SK-N-SH (cell line): ENCODE data around the gene TSSC4. TPM values are rescaled to one million over a fixed set of nuclear protein-coding genes. Genes with fewer than 3 reads are reported as not detected.

Experiments
- CTCF ChIA-PET: fragments of 300-600, 350-600 bp; formaldehyde crosslinking; extraction: SDS; loops from one replicate; lab custom pipeline; 2021; lab: Yijun Ruan, JAX
- POLR2A ChIA-PET: fragments of 350-600 bp; sonication (Branson Sonifier 250); formaldehyde crosslinking; extraction: SDS; loops from one replicate; lab custom pipeline; 2020; ENCODE audit warnings: antibody characterized with exemption, inconsistent platforms; lab: Yijun Ruan, JAX
- DNase-seq: peaks from one replicate; pipeline ENCODE4 v3.0.0; 2012
- H2AFZ ChIP-seq: fragments of 200-600 bp; sonication (generic); 2 replicates; pipeline ENCODE4 v1.8.1; 2016; ENCODE audit warnings: antibody characterized with exemption, mild to moderate bottlenecking, low read depth
- H3F3A ChIP-seq: fragments of 200-600 bp; sonication (generic); replicated peaks from 2 replicates; pipeline ENCODE3; 2016; ENCODE audit warnings: antibody characterized with exemption, mild to moderate bottlenecking; ENCODE audit not compliant: insufficient read depth
- H3K27ac ChIP-seq, 2 experiments: fragments of 200-500 bp in 1 of 2; fragments of 200-600 bp in 1 of 2; sonication (Bioruptor generic) in 1 of 2; sonication (generic), shearing (Covaris generic) in 1 of 2; 2 replicates each; pipeline versions ENCODE4 v1.5.1 to v1.6.1; 2014 to 2016; ENCODE audit warnings: low read depth in 2 of 2, inconsistent platforms in 1 of 2, low read length in 1 of 2, mild to moderate bottlenecking in 1 of 2, mixed read lengths in 1 of 2
- H3K27me3 ChIP-seq: fragments of 200-600 bp; sonication (generic), shearing (Covaris generic); 2 replicates; pipeline ENCODE4 v1.6.1; 2016; ENCODE audit warnings: mixed run types; ENCODE audit not compliant: insufficient read depth
- H3K36me3 ChIP-seq, 2 experiments: fragments of 200-500 bp in 1 of 2; fragments of 200-600 bp in 1 of 2; sonication (Bioruptor generic) in 1 of 2; sonication (generic) in 1 of 2; replicated peaks in 1 of 2; 2 replicates each; pipeline versions ENCODE3 to v1.5.1; 2014 to 2016; ENCODE audit warnings: low read length in 1 of 2, mild to moderate bottlenecking in 1 of 2; ENCODE audit not compliant: insufficient read depth in 2 of 2, control insufficient read depth in 1 of 2
- H3K4me1 ChIP-seq, 2 experiments: fragments of 200-500 bp in 1 of 2; fragments of 200-600 bp in 1 of 2; sonication (Bioruptor generic) in 1 of 2; sonication (generic), shearing (Covaris generic) in 1 of 2; 2 replicates each; pipeline versions ENCODE4 v1.5.1 to v1.6.1; 2014 to 2016; ENCODE audit warnings: low read depth in 1 of 2, low read length in 1 of 2, mixed run types in 1 of 2; ENCODE audit not compliant: insufficient read depth in 2 of 2, control insufficient read depth in 1 of 2
- H3K4me2 ChIP-seq: fragments of 200-600 bp; sonication (generic), shearing (Covaris generic); 2 replicates; pipeline ENCODE4 v1.6.1; 2017; ENCODE audit warnings: mixed run types
- H3K4me3 ChIP-seq, 2 experiments: fragments of 200-500 bp in 1 of 2; fragments of 200-600 bp in 1 of 2; sonication (Bioruptor generic) in 1 of 2; sonication (generic), shearing (Covaris generic) in 1 of 2; 2 replicates each; pipeline versions ENCODE4 v1.5.1 to v1.8.1; 2014 to 2016; ENCODE audit warnings: low read depth in 2 of 2, inconsistent platforms in 1 of 2, low read length in 1 of 2, mild to moderate bottlenecking in 1 of 2, mixed read lengths in 1 of 2, moderate library complexity in 1 of 2
- H3K79me2 ChIP-seq: fragments of 200-600 bp; sonication (generic); 2 replicates; pipeline ENCODE4 v1.8.1; 2017; ENCODE audit warnings: mild to moderate bottlenecking; ENCODE audit not compliant: insufficient read depth
- H3K9ac ChIP-seq: fragments of 200-600 bp; sonication (generic); 2 replicates; pipeline ENCODE4 v1.6.1; 2017; ENCODE audit warnings: mixed run types
- H3K9me2 ChIP-seq: fragments of 200-600 bp; sonication (generic); 2 replicates; pipeline ENCODE4 v1.6.1; 2017; ENCODE audit warnings: mixed run types
- H3K9me3 ChIP-seq: fragments of 200-600 bp; sonication (generic); 2 replicates; pipeline ENCODE4 v1.6.1; 2017; ENCODE audit warnings: mixed run types, mild to moderate bottlenecking, moderate library complexity
- H4K20me1 ChIP-seq: fragments of 200-600 bp; sonication (generic); 2 replicates; pipeline ENCODE4 v1.6.1; 2017; ENCODE audit warnings: mild to moderate bottlenecking, mixed run types; ENCODE audit not compliant: insufficient read depth
- ELF1 ChIP-seq: IDR thresholded peaks from 2 replicates; pipeline ENCODE4 v1.4.0; 2012
- EP300 ChIP-seq, 2 experiments: IDR thresholded peaks; 2 replicates each; pipeline versions ENCODE4 v1.4.0 to v1.6.1; 2012; ENCODE audit warnings: borderline replicate concordance in 1 of 2, low read depth in 1 of 2, low read length in 1 of 2
- EZH2phosphoT487 ChIP-seq: fragments of 200-600 bp; sonication (generic); IDR thresholded peaks from 2 replicates; pipeline ENCODE4 v1.6.1; 2017; ENCODE audit warnings: low read depth, mixed run types, mild to moderate bottlenecking, antibody characterized with exemption, moderate library complexity, borderline replicate concordance
- FOSL2 ChIP-seq: IDR thresholded peaks from 2 replicates; pipeline ENCODE4 v1.4.0; 2012; ENCODE audit warnings: low read depth, mild to moderate bottlenecking, moderate library complexity, borderline replicate concordance
- FOXJ3 ChIP-seq: sonication (generic); formaldehyde crosslinking; IDR thresholded peaks from 2 replicates; pipeline ENCODE4 v1.5.1; 2020; ENCODE audit warnings: mild to moderate bottlenecking, missing genetic modification reagents
- GABPA ChIP-seq: IDR thresholded peaks from 2 replicates; pipeline ENCODE4 v1.4.0; 2012; ENCODE audit warnings: low read depth, mild to moderate bottlenecking
- GATA2 ChIP-seq: sonication (generic); formaldehyde crosslinking; IDR thresholded peaks from 2 replicates; pipeline ENCODE4 v1.5.0; 2020; ENCODE audit warnings: mild to moderate bottlenecking, missing genetic modification reagents
- JUND ChIP-seq: IDR thresholded peaks from 2 replicates; pipeline ENCODE4 v1.4.0; 2012
- MAX ChIP-seq: IDR thresholded peaks from 2 replicates; pipeline ENCODE4 v1.4.0; 2012; ENCODE audit warnings: low read depth
- MEF2A ChIP-seq: IDR thresholded peaks from 2 replicates; pipeline ENCODE4 v1.4.0; 2012; ENCODE audit warnings: low read depth, borderline replicate concordance
- MXI1 ChIP-seq: IDR thresholded peaks from 2 replicates; pipeline ENCODE4 v1.6.1; 2012; ENCODE audit warnings: mild to moderate bottlenecking, low read depth, low read length, improper control_type of control experiment
- POLR2AphosphoS5 ChIP-seq: IDR thresholded peaks from 2 replicates; pipeline ENCODE4 v1.6.1; 2012; ENCODE audit warnings: low read depth, low read length
- RAD21 ChIP-seq: IDR thresholded peaks from 2 replicates; pipeline ENCODE4 v1.6.1; 2012; ENCODE audit warnings: mild to moderate bottlenecking, low read length
- RCOR1 ChIP-seq: fragments of 150-350 bp; IDR thresholded peaks from 2 replicates; pipeline ENCODE4 v1.6.1; 2017; ENCODE audit warnings: antibody characterized with exemption, low read length
- REST ChIP-seq: IDR thresholded peaks from 2 replicates; pipeline ENCODE4 v1.6.1; 2012; ENCODE audit warnings: mild to moderate bottlenecking, low read depth, low read length, moderate library complexity
- SIN3A ChIP-seq: IDR thresholded peaks from 2 replicates; pipeline ENCODE4 v1.6.1; 2012; ENCODE audit warnings: low read depth, mild to moderate bottlenecking, low read length, moderate library complexity, borderline replicate concordance
- SMC3 ChIP-seq: IDR thresholded peaks from 2 replicates; pipeline ENCODE4 v1.6.1; 2012; ENCODE audit warnings: low read depth, low read length, improper control_type of control experiment
- TCF12 ChIP-seq: IDR thresholded peaks from 2 replicates; pipeline ENCODE4 v1.4.0; 2012
- USF2 ChIP-seq: fragments of 150-350 bp; IDR thresholded peaks from 2 replicates; pipeline ENCODE4 v1.6.1; 2017; ENCODE audit warnings: antibody characterized with exemption, low read length, low read depth, borderline replicate concordance
- WGBS: methylation state at CpG from one replicate; pipeline ENCODE4 v1.1.6; 2017; ENCODE audit warnings: low lambda C conversion rate; 5-methylcytosine and 5-hydroxymethylcytosine counted together
- polyA plus RNA-seq, 3 experiments: library from polyadenylated mRNA; depleted of rRNA; stranded (reverse); fragments of >200 nt; gene quantifications; 2 replicates each; pipeline ENCODE4 v1.2.3, GENCODE V29; 2012
- TF ChIP-seq, protein P1 (sequence below): fragments of 150-350 bp; IDR thresholded peaks from 2 replicates; pipeline ENCODE4 v1.6.1; 2016; ENCODE audit warnings: mild to moderate bottlenecking, low read depth, low read length
- TF ChIP-seq, protein P2 (sequence below): IDR thresholded peaks from 2 replicates; pipeline ENCODE4 v1.4.0; 2012; ENCODE audit warnings: low read depth, borderline replicate concordance

TSSC4 gene
- polyA plus RNA-seq, 1 of the 3 experiments (the other 2 are of a cell fraction) = 45.1 TPM

- Histone ChIP-seq H3K4me2 (no peak overlapping the region), H3K36me3 (peaks cover 0 to 38% of the 10 kb centered on the region in 2 experiments), H3F3A (no peaks in the 10 kb centered on the region), H3K4me3 (no peak overlapping the region), H3K9me2 (no peaks in the 10 kb centered on the region), H2AFZ (no peak overlapping the region), H3K9ac (no peak overlapping the region), H3K27me3 (no peaks in the 10 kb centered on the region), H4K20me1 (peaks cover 79% of the 10 kb centered on the region), H3K4me1 (peaks cover 9 to 32% of the 10 kb centered on the region in 2 experiments; a peak in 2 of 4 replicates), H3K79me2 (peaks cover 54% of the 10 kb centered on the region), H3K9me3 (no peaks in the 10 kb centered on the region), H3K27ac (no peak overlapping the region)
- CTCF ChIA-PET = interaction anchor here (0.9 to 1.7 kb wide), 3 partner anchors 9 to 141 kb away, joined by 5 to 10 read pairs (median 6); no protein-coding TSS in a partner anchor
- no peak for TF ChIP-seq ELF1
- TF ChIP-seq GABPA = no peak
- TF ChIP-seq RCOR1 = no peak
- POLR2A ChIA-PET = no interaction called here
- 63% methylated on average over 8 of the region's 8 CpGs for WGBS
- DNase-seq = no peak
These were observed 9.8 kb upstream of the TSSC4 start for GRCh38 chr11:2390725-2391151.

- CTCF ChIA-PET = interaction anchor here (1.1 to 1.7 kb wide), 4 partner anchors 8 to 87 kb away, joined by 4 to 10 read pairs (median 6); no protein-coding TSS in a partner anchor
- POLR2A ChIA-PET = no interaction called here
- H3F3A ChIP-seq = no peaks in the 10 kb centered on the region
- H3K27ac ChIP-seq = no peak overlapping the region; a peak in 1 of 4 replicates
- no peak overlapping the region for H3K9ac ChIP-seq
- peaks cover 9 to 25% of the 10 kb centered on the region in 2 experiments; a peak in 2 of 4 replicates for H3K4me1 ChIP-seq
- H3K27me3 ChIP-seq = no peaks in the 10 kb centered on the region
- H3K4me3 ChIP-seq = no peak overlapping the region
- no peak for DNase-seq
- peaks cover 48% of the 10 kb centered on the region for H3K79me2 ChIP-seq
- no peak for TF ChIP-seq MAX
- TF ChIP-seq MXI1 = no peak
- TF ChIP-seq REST = no peak
- no peak for TF ChIP-seq FOXJ3
- TF ChIP-seq MEF2A = no peak
- no peak for TF ChIP-seq GATA2 (CRISPR knock-in tag)
- no peak for TF ChIP-seq POLR2AphosphoS5
- no peak for TF ChIP-seq RAD21
- TF ChIP-seq FOSL2 = no peak
- TF ChIP-seq USF2 = no peak
- no peak for TF ChIP-seq TCF12
- TF ChIP-seq JUND = no peak
- no peak for TF ChIP-seq EP300 (IDR thresholded peaks at IDR 0.05; ENCODE audit: borderline replicate concordance in 1 of 2, low read depth in 1 of 2, low read length in 1 of 2)
- TF ChIP-seq, protein P1, sequence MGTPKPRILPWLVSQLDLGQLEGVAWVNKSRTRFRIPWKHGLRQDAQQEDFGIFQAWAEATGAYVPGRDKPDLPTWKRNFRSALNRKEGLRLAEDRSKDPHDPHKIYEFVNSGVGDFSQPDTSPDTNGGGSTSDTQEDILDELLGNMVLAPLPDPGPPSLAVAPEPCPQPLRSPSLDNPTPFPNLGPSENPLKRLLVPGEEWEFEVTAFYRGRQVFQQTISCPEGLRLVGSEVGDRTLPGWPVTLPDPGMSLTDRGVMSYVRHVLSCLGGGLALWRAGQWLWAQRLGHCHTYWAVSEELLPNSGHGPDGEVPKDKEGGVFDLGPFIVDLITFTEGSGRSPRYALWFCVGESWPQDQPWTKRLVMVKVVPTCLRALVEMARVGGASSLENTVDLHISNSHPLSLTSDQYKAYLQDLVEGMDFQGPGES = no peak
- TF ChIP-seq, protein P2, sequence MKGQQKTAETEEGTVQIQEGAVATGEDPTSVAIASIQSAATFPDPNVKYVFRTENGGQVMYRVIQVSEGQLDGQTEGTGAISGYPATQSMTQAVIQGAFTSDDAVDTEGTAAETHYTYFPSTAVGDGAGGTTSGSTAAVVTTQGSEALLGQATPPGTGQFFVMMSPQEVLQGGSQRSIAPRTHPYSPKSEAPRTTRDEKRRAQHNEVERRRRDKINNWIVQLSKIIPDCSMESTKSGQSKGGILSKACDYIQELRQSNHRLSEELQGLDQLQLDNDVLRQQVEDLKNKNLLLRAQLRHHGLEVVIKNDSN = no peak
- TF ChIP-seq EZH2phosphoT487 = no peak
- TF ChIP-seq SIN3A = no peak
- TF ChIP-seq SMC3 = no peak
- H3K36me3 ChIP-seq = peaks cover 2 to 39% of the 10 kb centered on the region in 2 experiments
- H2AFZ ChIP-seq = no peak overlapping the region
- WGBS = 87% methylated on average over 3 of the region's 20 CpGs
- H4K20me1 ChIP-seq = peaks cover 72% of the 10 kb centered on the region
- no peaks in the 10 kb centered on the region for H3K9me2 ChIP-seq
- no peaks in the 10 kb centered on the region for H3K9me3 ChIP-seq
- H3K4me2 ChIP-seq = no peak overlapping the region
These were observed 9.2 kb upstream of the TSSC4 start for GRCh38 chr11:2391181-2391975.
